Mucosa of descending colon (tissue), 3 donors: ENCODE data around the gene LEFTY1. TPM values are rescaled to one million over a fixed set of nuclear protein-coding genes. Genes with fewer than 3 reads are reported as not detected.

Experiments used
- ATAC-seq: fragments of 200-7000 bp; cut with Tn5 transposase; one replicate; pipeline ENCODE4 v1.9.1; 2020; ENCODE audit warnings: mild to moderate bottlenecking, moderate library complexity
- DNase-seq, 3 donors: peaks; one replicate each; pipeline ENCODE4 v3.0.0-alpha.2; 2020
- H3K36me3 ChIP-seq: fragments of 200-600 bp; one replicate; pipeline ENCODE4 v1.8.0; 2021; ENCODE audit warnings: low read depth, mild to moderate bottlenecking
- H3K4me1 ChIP-seq: fragments of 200-600 bp; one replicate; pipeline ENCODE4 v1.8.0; 2021; ENCODE audit warnings: low read depth, mild to moderate bottlenecking
- H3K4me3 ChIP-seq: fragments of 200-600 bp; one replicate; pipeline ENCODE4 v1.8.0; 2021; ENCODE audit warnings: mild to moderate bottlenecking
- H3K9me3 ChIP-seq: fragments of 200-600 bp; one replicate; pipeline ENCODE4 v1.8.0; 2021; ENCODE audit warnings: mild to moderate bottlenecking
- CTCF ChIP-seq: fragments of 200-600 bp; IDR thresholded peaks from one replicate; pipeline ENCODE4 v1.8.0; 2022; ENCODE audit warnings: antibody characterized with exemption, mild to moderate bottlenecking
- intact Hi-C, 2 donors: fragments of 100-400 bp; cut with DNase I in 1 of 2; cut with micrococcal nuclease in 1 of 2; formaldehyde crosslinking; loops; one replicate each; pipeline versions ENCODE4 v1.11.0 to v1.11.1; 2022; cut with DNase I, micrococcal nuclease
- total RNA-seq, 3 donors: library from RNA; stranded (reverse); fragmentation: NEBNext Ultra II Directional in 2 of 3; extraction: Animal tissue kit (Norgen Biotek cat#: 25700) in 2 of 3; gene quantifications; one replicate each; pipeline versions ENCODE4 v1.2.1 to v1.2.4, GENCODE V29; 2021 to 2023
- donor health status: DM: no; HTN: no; CAD: no; lungs with moderate emphysema.
- donor health status: DM: no; HTN: no; CAD: no.
- donor health status: DM: no; HTN: yes; CAD: no.

The LEFTY1 gene
- total RNA-seq, 3 donors from 2014 or later, result 27.3 to 199 (median 60.3) TPM

GRCh38 chr1:225852413-225853124, 36.4 kb downstream of the LEFTY1 start:
- no peaks in the 10 kb centered on the region for H3K36me3 ChIP-seq
- no peak for TF ChIP-seq CTCF
- intact Hi-C loops, result no loop called here
- H3K4me3 ChIP-seq, result no peak overlapping the region
- ATAC-seq, result no peak
- no peaks in the 10 kb centered on the region for H3K9me3 ChIP-seq
- peaks cover 12% of the 10 kb centered on the region for H3K4me1 ChIP-seq
- peak in 1 of 3 donors; percentile 42 for DNase-seq

- peaks cover under 1% of the 10 kb centered on the region for H3K36me3 ChIP-seq
- H3K4me3 ChIP-seq, result no peak overlapping the region
- no peaks in the 10 kb centered on the region for H3K9me3 ChIP-seq
- intact Hi-C loops, result no loop called here
- no peak for DNase-seq
- no peak for TF ChIP-seq CTCF
- no peak for ATAC-seq
- H3K4me1 ChIP-seq, result peaks cover 14% of the 10 kb centered on the region
These were observed 37.1 kb downstream of the LEFTY1 start for GRCh38 chr1:225851805-225852204.

- H3K4me1 ChIP-seq, result peaks cover 14% of the 10 kb centered on the region
- no peaks in the 10 kb centered on the region for H3K9me3 ChIP-seq
- peak in 1 of 3 donors; percentile 4 for DNase-seq
- peaks cover 3% of the 10 kb centered on the region for H3K36me3 ChIP-seq
- no peak overlapping the region for H3K4me3 ChIP-seq
- no peak for TF ChIP-seq CTCF
- ATAC-seq, result no peak
- intact Hi-C loops, result no loop called here
These were observed 38.6 kb downstream of the LEFTY1 start for GRCh38 chr1:225850370-225850769.

GRCh38 chr1:225849925-225850324, 39.0 kb downstream of the LEFTY1 start:
- ATAC-seq (no peak), DNase-seq (peak in 2 of 3 donors; percentile 53 to 68)
- Histone ChIP-seq H3K36me3 (peaks cover 3% of the 10 kb centered on the region), H3K9me3 (no peaks in the 10 kb centered on the region), H3K4me3 (no peak overlapping the region), H3K4me1 (peaks cover 14% of the 10 kb centered on the region)
- TF ChIP-seq CTCF, result no peak
- intact Hi-C loops, result no loop called here

GRCh38 chr1:225848030-225848955, 40.7 kb downstream of the LEFTY1 start:
- ATAC-seq (peak; percentile 23), DNase-seq (peak in 1 of 3 donors; percentile 51)
- peaks cover 14% of the 10 kb centered on the region for H3K4me1 ChIP-seq
- intact Hi-C loops, result no loop called here
- no peaks in the 10 kb centered on the region for H3K9me3 ChIP-seq
- no peak overlapping the region for H3K4me3 ChIP-seq
- no peak for TF ChIP-seq CTCF
- H3K36me3 ChIP-seq, result peaks cover 3% of the 10 kb centered on the region
